ENCODE data around the gene SFXN4. TPM values are rescaled to one million over a fixed set of nuclear protein-coding genes. Genes with fewer than 3 reads are reported as not detected.
"Not testable (repeated sequence)": the region's sequence is repeated elsewhere in the genome, so short reads cannot be mapped to it uniquely, and the experiment has no call there.

SFXN4 gene
- total and polyA plus RNA-seq, 9 donors, result 11.8 to 54.9 (median 18.9) TPM

- no peaks in the 10 kb centered on the region for H3K36me3 ChIP-seq
- peak in 2 of 5 donors; percentile 10 to 25 for DNase-seq
These were observed 6.2 kb downstream of the SFXN4 start for GRCh38 chr10:119159332-119159731.

GRCh38 chr10:119153661-119154060, 11.9 kb downstream of the SFXN4 start:
- Histone ChIP-seq H3K9me3 (no peaks in the 10 kb centered on the region), H3K4me3 (no peak overlapping the region), H3K27me3 (no peaks in the 10 kb centered on the region), H3K27ac (no peak overlapping the region), H3K4me1 (ENCODE audit: insufficient read depth) (no peaks in the 10 kb centered on the region), H3K36me3 (no peaks in the 10 kb centered on the region)
- TF ChIP-seq POLR2A (IDR thresholded peaks at IDR 0.05), result no peak
- no peak for TF ChIP-seq CTCF (IDR thresholded peaks at IDR 0.05)
- no peak for TF ChIP-seq EP300 (IDR thresholded peaks at IDR 0.05)
- 91 to 97% (median 96%) methylated on average over 12 of the region's 12 CpGs for WGBS, 3 donors
- peak in 1 of 5 donors; percentile 23 for DNase-seq
- intact Hi-C loops (cut with DNase I), result no loop called here

More at GRCh38 chr10:119159332-119159731, 6.2 kb downstream of the SFXN4 start:
- TF ChIP-seq POLR2A (IDR thresholded peaks at IDR 0.05), result no peak
- no peak for TF ChIP-seq CTCF (IDR thresholded peaks at IDR 0.05)
- TF ChIP-seq EP300 (IDR thresholded peaks at IDR 0.05), result no peak
- intact Hi-C loops (cut with DNase I), result no loop called here
- no peaks in the 10 kb centered on the region for H3K4me1 ChIP-seq (ENCODE audit: insufficient read depth)
- no peak overlapping the region for H3K27ac ChIP-seq
- H3K27me3 ChIP-seq, result no peaks in the 10 kb centered on the region
- no peaks in the 10 kb centered on the region for H3K9me3 ChIP-seq
- no peak overlapping the region for H3K4me3 ChIP-seq
- 65 to 88% (median 75%) methylated on average over 8 of the region's 8 CpGs for WGBS, 3 donors

- no peaks in the 10 kb centered on the region for H3K4me1 ChIP-seq (ENCODE audit: insufficient read depth)
- H3K9me3 ChIP-seq, result no peaks in the 10 kb centered on the region
- no peaks in the 10 kb centered on the region for H3K27me3 ChIP-seq
- H3K27ac ChIP-seq, result no peak overlapping the region
- no peaks in the 10 kb centered on the region for H3K36me3 ChIP-seq
- H3K4me3 ChIP-seq, result no peak overlapping the region
- no peak for DNase-seq
- 92 to 96% (median 96%) methylated on average over 5 of the region's 5 CpGs for WGBS, 3 donors
- intact Hi-C loops (cut with DNase I), result no loop called here
- TF ChIP-seq EP300 (IDR thresholded peaks at IDR 0.05) (no peak), POLR2A (IDR thresholded peaks at IDR 0.05) (no peak), CTCF (IDR thresholded peaks at IDR 0.05) (no peak)
These were observed 12.5 kb downstream of the SFXN4 start for GRCh38 chr10:119153041-119153440.

- H3K9me3 ChIP-seq; H3K27ac ChIP-seq; intact Hi-C loops (cut with DNase I); H3K27me3 ChIP-seq; H3K36me3 ChIP-seq; H3K4me1 ChIP-seq (ENCODE audit: insufficient read depth); H3K4me3 ChIP-seq: not testable (repeated sequence)
- peak in 1 of 5 donors; percentile 10 for DNase-seq
- WGBS, 3 donors, result 92 to 96% (median 95%) methylated on average over 6 of the region's 6 CpGs
These were observed 13.9 kb downstream of the SFXN4 start for GRCh38 chr10:119151601-119152000.

GRCh38 chr10:119149729-119150128, 15.8 kb downstream of the SFXN4 start:
- no peak overlapping the region for H3K27ac ChIP-seq
- H3K4me3 ChIP-seq, result no peak overlapping the region
- no peaks in the 10 kb centered on the region for H3K9me3 ChIP-seq
- peak in 1 of 5 donors; percentile 25 for DNase-seq
- intact Hi-C loops (cut with DNase I), result no loop called here
- no peaks in the 10 kb centered on the region for H3K36me3 ChIP-seq
- 83 to 89% (median 87%) methylated on average over 13 of the region's 13 CpGs for WGBS, 3 donors
- H3K4me1 ChIP-seq (ENCODE audit: insufficient read depth), result no peaks in the 10 kb centered on the region
- H3K27me3 ChIP-seq, result no peaks in the 10 kb centered on the region
- no peak for TF ChIP-seq POLR2A (IDR thresholded peaks at IDR 0.05)
- no peak for TF ChIP-seq EP300 (IDR thresholded peaks at IDR 0.05)
- no peak for TF ChIP-seq CTCF (IDR thresholded peaks at IDR 0.05)

Measured in ovary (tissue), 9 donors.